Thymus (tissue), 11 donors: Measurements from ENCODE around the gene LRP1B. TPM values are rescaled to one million over a fixed set of nuclear protein-coding genes. Genes with fewer than 3 reads are reported as not detected.

Source experiments
- DNase-seq, 9 donors: peaks; one replicate each; pipeline ENCODE4 v3.0.0-alpha.2; 2013; ENCODE audit warnings: low spot score in 9 of 9, low read depth in 6 of 9, missing footprints in 1 of 9
- H3K27ac ChIP-seq, 2 donors: one replicate each; pipeline ENCODE4 v1.5.1; 2013; ENCODE audit warnings: control low read depth in 1 of 2, low read depth in 1 of 2, low read length in 1 of 2, mild to moderate bottlenecking in 1 of 2, moderate library complexity in 1 of 2
- H3K27me3 ChIP-seq, 2 donors: one replicate each; pipeline ENCODE4 v1.5.1; 2013; ENCODE audit warnings: low read length in 1 of 2; ENCODE audit not compliant: control insufficient read depth in 2 of 2, insufficient read depth in 1 of 2
- H3K36me3 ChIP-seq, 2 donors: one replicate each; pipeline ENCODE4 v1.5.1; 2013; ENCODE audit warnings: low read length in 1 of 2, mild to moderate bottlenecking in 1 of 2, moderate library complexity in 1 of 2; ENCODE audit not compliant: control insufficient read depth in 2 of 2, insufficient read depth in 2 of 2
- H3K4me1 ChIP-seq, 2 donors: one replicate each; pipeline ENCODE4 v1.5.1; 2013; ENCODE audit warnings: low read length in 2 of 2; ENCODE audit not compliant: control insufficient read depth in 2 of 2, insufficient read depth in 2 of 2
- H3K4me3 ChIP-seq, 2 donors: one replicate each; pipeline ENCODE4 v1.5.1; 2013; ENCODE audit warnings: low read length in 2 of 2, control low read depth in 1 of 2, mild to moderate bottlenecking in 1 of 2
- H3K9me3 ChIP-seq, 2 donors: one replicate each; pipeline ENCODE4 v1.5.1; 2013; ENCODE audit warnings: low read length in 1 of 2, mild to moderate bottlenecking in 1 of 2; ENCODE audit not compliant: control insufficient read depth in 2 of 2, insufficient read depth in 1 of 2
- WGBS: extraction: QIAGEN DNeasy Blood & Tissue Kit; methylation state at CpG from one replicate; pipeline ENCODE4 v1.1.7; 2013; 5-methylcytosine and 5-hydroxymethylcytosine counted together
- polyA plus RNA-seq: library from polyadenylated mRNA; stranded (reverse); fragments of 200-250 nt; gene quantifications from one replicate; pipeline ENCODE4 v1.2.3, GENCODE V29; 2013
- total RNA-seq: library from RNA; stranded (reverse); fragments of 120-200 nt; gene quantifications from one replicate; pipeline ENCODE4 v1.2.4, GENCODE V29; 2013
- donor health status: healthy.

LRP1B gene
- total and polyA plus RNA-seq, 2 donors, result 0.18 to 0.28 TPM

- Histone ChIP-seq H3K4me1 (no peaks in the 10 kb centered on the region), H3K36me3 (no peaks in the 10 kb centered on the region), H3K27ac (no peak overlapping the region), H3K9me3 (no peaks in the 10 kb centered on the region), H3K27me3 (no peaks in the 10 kb centered on the region), H3K4me3 (no peak overlapping the region)
- WGBS, result 97% methylated on average over 1 of the region's 1 CpG
- no peak for DNase-seq
Observed at GRCh38 chr2:141438536-141438935, 692.3 kb downstream of the LRP1B start.

GRCh38 chr2:141437521-141437920 is 693.3 kb downstream of the LRP1B start:
- Histone ChIP-seq H3K4me3 (no peak overlapping the region), H3K27ac (no peak overlapping the region), H3K4me1 (no peaks in the 10 kb centered on the region), H3K9me3 (no peaks in the 10 kb centered on the region), H3K36me3 (no peaks in the 10 kb centered on the region), H3K27me3 (no peaks in the 10 kb centered on the region)
- WGBS, result 97% methylated on average over 1 of the region's 1 CpG
- no peak for DNase-seq

GRCh38 chr2:141423124-141423523 is 707.7 kb downstream of the LRP1B start:
- Histone ChIP-seq H3K4me1 (no peaks in the 10 kb centered on the region), H3K27ac (no peak overlapping the region), H3K4me3 (no peak overlapping the region), H3K9me3 (no peaks in the 10 kb centered on the region), H3K27me3 (no peaks in the 10 kb centered on the region), H3K36me3 (no peaks in the 10 kb centered on the region)
- no peak for DNase-seq

- WGBS, result 89% methylated on average over 1 of the region's 1 CpG
- no peaks in the 10 kb centered on the region for H3K27me3 ChIP-seq
- no peak overlapping the region for H3K27ac ChIP-seq
- no peak overlapping the region for H3K4me3 ChIP-seq
- DNase-seq, result no peak
- no peaks in the 10 kb centered on the region for H3K9me3 ChIP-seq
- H3K4me1 ChIP-seq, result no peaks in the 10 kb centered on the region
- H3K36me3 ChIP-seq, result no peaks in the 10 kb centered on the region
Observed at GRCh38 chr2:141417246-141417797, 713.5 kb downstream of the LRP1B start.

GRCh38 chr2:141411419-141411818 is 719.4 kb downstream of the LRP1B start:
- H3K27me3 ChIP-seq, result no peaks in the 10 kb centered on the region

GRCh38 chr2:141399270-141399669 is 731.5 kb downstream of the LRP1B start:
- H3K36me3 ChIP-seq, result no peaks in the 10 kb centered on the region

More at GRCh38 chr2:141411419-141411818, 719.4 kb downstream of the LRP1B start:
- H3K36me3 ChIP-seq, result no peaks in the 10 kb centered on the region
- no peaks in the 10 kb centered on the region for H3K4me1 ChIP-seq
- H3K27ac ChIP-seq, result no peak overlapping the region
- DNase-seq, result no peak
- WGBS, result 93% methylated on average over 2 of the region's 2 CpGs
- no peaks in the 10 kb centered on the region for H3K9me3 ChIP-seq
- no peak overlapping the region for H3K4me3 ChIP-seq

GRCh38 chr2:141393214-141393545 is 737.6 kb downstream of the LRP1B start:
- Histone ChIP-seq H3K9me3 (no peaks in the 10 kb centered on the region), H3K4me1 (no peaks in the 10 kb centered on the region), H3K4me3 (no peak overlapping the region), H3K27ac (no peak overlapping the region), H3K27me3 (no peaks in the 10 kb centered on the region), H3K36me3 (no peaks in the 10 kb centered on the region)
- WGBS, result 98% methylated on average over 2 of the region's 2 CpGs
- no peak for DNase-seq

More at GRCh38 chr2:141399270-141399669, 731.5 kb downstream of the LRP1B start:
- no peak overlapping the region for H3K27ac ChIP-seq
- no peaks in the 10 kb centered on the region for H3K4me1 ChIP-seq
- WGBS, result 77% methylated on average over 1 of the region's 1 CpG
- H3K9me3 ChIP-seq, result no peaks in the 10 kb centered on the region
- no peak overlapping the region for H3K4me3 ChIP-seq
- no peaks in the 10 kb centered on the region for H3K27me3 ChIP-seq
- no peak for DNase-seq

GRCh38 chr2:141392517-141393213 is 738.2 kb downstream of the LRP1B start:
- Histone ChIP-seq H3K36me3 (no peaks in the 10 kb centered on the region), H3K27me3 (no peaks in the 10 kb centered on the region), H3K27ac (no peak overlapping the region), H3K4me1 (no peaks in the 10 kb centered on the region), H3K4me3 (no peak overlapping the region), H3K9me3 (no peaks in the 10 kb centered on the region)
- 90% methylated on average over 5 of the region's 5 CpGs for WGBS
- DNase-seq, result no peak

GRCh38 chr2:141386168-141386567 is 744.6 kb downstream of the LRP1B start:
- H3K27me3 ChIP-seq, result no peaks in the 10 kb centered on the region
- no peaks in the 10 kb centered on the region for H3K4me1 ChIP-seq
- H3K27ac ChIP-seq, result no peak overlapping the region
- no peaks in the 10 kb centered on the region for H3K9me3 ChIP-seq
- H3K4me3 ChIP-seq, result no peak overlapping the region
- H3K36me3 ChIP-seq, result no peaks in the 10 kb centered on the region
- DNase-seq, result no peak
